PC-3 (cell line): ENCODE data around the gene CGB2. TPM values are rescaled to one million over a fixed set of nuclear protein-coding genes. Genes with fewer than 3 reads are reported as not detected.
A peak's percentile ranks its signal among the peaks of the same experiment; 100 is the strongest.

Experiments
- ATAC-seq: fragments of 200-7000 bp; cut with Tn5 transposase; 2 replicates; pipeline ENCODE4 v1.9.1; 2020; ENCODE audit warnings: mild to moderate bottlenecking, moderate library complexity
- BruUV-seq: library from RNA; stranded (reverse); fragments of 400-500 nt; replicated peaks from 2 replicates; lab custom pipeline; 2021; lab: Mats Ljungman, UMichigan
- CTCF ChIA-PET: fragments of 300-600 bp; sonication (Branson Sonifier 250); formaldehyde crosslinking; loops from one replicate; lab custom pipeline; 2022; ENCODE audit warnings: antibody characterized with exemption; lab: Charles Lee
- POLR2A ChIA-PET: fragments of 300-600 bp; sonication (Branson Sonifier 250); formaldehyde crosslinking; loops from one replicate; lab custom pipeline; 2022; ENCODE audit warnings: antibody characterized with exemption; ENCODE audit not compliant: unreplicated experiment; lab: Charles Lee
- DNase-seq: peaks from one replicate; pipeline ENCODE4 v3.0.0-alpha.2; 2015
- H2AFZ ChIP-seq: fragments of 300-600 bp; sonication (generic); 2 replicates; pipeline ENCODE4 v1.6.0; 2016; ENCODE audit warnings: antibody characterized with exemption, low read length
- H3F3A ChIP-seq: fragments of 300-600 bp; sonication (generic); one replicate; pipeline ENCODE4 v1.6.0; 2017; ENCODE audit warnings: antibody characterized with exemption, low read length, control low read depth, mild to moderate bottlenecking; ENCODE audit not compliant: unreplicated experiment
- H3K27ac ChIP-seq: fragments of 300-600 bp; sonication (generic); 2 replicates; pipeline ENCODE4 v1.5.1; 2016; ENCODE audit warnings: mild to moderate bottlenecking, low read length
- H3K27me3 ChIP-seq: fragments of 300-600 bp; sonication (generic); 2 replicates; pipeline ENCODE4 v1.6.1; 2016; ENCODE audit warnings: low read length, mixed read lengths
- H3K36me3 ChIP-seq: fragments of 300-600 bp; sonication (generic); 2 replicates; pipeline ENCODE4 v1.6.1; 2016; ENCODE audit warnings: low read depth, mixed run types, low read length, mixed read lengths
- H3K4me1 ChIP-seq: fragments of 300-600 bp; sonication (generic); 2 replicates; pipeline ENCODE4 v1.5.1; 2016; ENCODE audit warnings: low read length; ENCODE audit not compliant: insufficient read depth
- H3K4me2 ChIP-seq: fragments of 300-600 bp; sonication (generic); 2 replicates; pipeline ENCODE4 v1.6.0; 2016; ENCODE audit warnings: low read length
- H3K4me3 ChIP-seq: fragments of 300-600 bp; sonication (generic); 2 replicates; pipeline ENCODE4 v1.5.1; 2016; ENCODE audit warnings: mild to moderate bottlenecking, low read length, mixed read lengths
- H3K79me2 ChIP-seq: fragments of 300-600 bp; sonication (generic); 2 replicates; pipeline ENCODE4 v1.6.1; 2017; ENCODE audit warnings: low read length, mixed read lengths
- H3K9ac ChIP-seq: fragments of 300-600 bp; sonication (generic); 2 replicates; pipeline ENCODE4 v1.6.0; 2016; ENCODE audit warnings: mild to moderate bottlenecking, low read length
- H3K9me2 ChIP-seq: fragments of 300-600 bp; sonication (generic); replicated peaks from 2 replicates; pipeline ENCODE4 v1.6.1; 2016; ENCODE audit warnings: mixed run types, low read length, mixed read lengths
- H3K9me3 ChIP-seq: fragments of 300-600 bp; sonication (generic); 2 replicates; pipeline ENCODE4 v1.6.1; 2016; ENCODE audit warnings: low read length, mixed read lengths
- H4K20me1 ChIP-seq: fragments of 300-600 bp; sonication (generic); 2 replicates; pipeline ENCODE4 v1.6.1; 2016; ENCODE audit warnings: low read length, mixed read lengths
- EZH2 ChIP-seq: fragments of 300-600 bp; sonication (generic); IDR thresholded peaks from one replicate; pipeline ENCODE4 v1.6.1; 2017; ENCODE audit warnings: antibody characterized with exemption, mild to moderate bottlenecking, low read length; ENCODE audit not compliant: unreplicated experiment
- EZH2phosphoT487 ChIP-seq: fragments of 300-600 bp; sonication (generic); IDR thresholded peaks from 2 replicates; pipeline ENCODE4 v1.6.1; 2018; ENCODE audit warnings: mild to moderate bottlenecking, antibody characterized with exemption, low read length, borderline replicate concordance
- intact Hi-C: fragments of 100-400 bp; cut with micrococcal nuclease; formaldehyde crosslinking; loops from 2 replicates; pipeline ENCODE4 v1.9.0; 2023
- total RNA-seq: library from RNA; depleted of rRNA; stranded (reverse); fragments of >200 nt; gene quantifications from 2 replicates; pipeline ENCODE4 v1.2.3, GENCODE V29; 2014
- TF ChIP-seq, protein P1 (sequence below): fragments of 300-600 bp; sonication (generic); conservative IDR thresholded peaks from 2 replicates; pipeline ENCODE4 v1.5.1; 2017; ENCODE audit warnings: antibody characterized with exemption, low read depth, mild to moderate bottlenecking, low read length

The CGB2 gene
- total RNA-seq, 1 experiment from 2014 or later, result not detected

DNA sequence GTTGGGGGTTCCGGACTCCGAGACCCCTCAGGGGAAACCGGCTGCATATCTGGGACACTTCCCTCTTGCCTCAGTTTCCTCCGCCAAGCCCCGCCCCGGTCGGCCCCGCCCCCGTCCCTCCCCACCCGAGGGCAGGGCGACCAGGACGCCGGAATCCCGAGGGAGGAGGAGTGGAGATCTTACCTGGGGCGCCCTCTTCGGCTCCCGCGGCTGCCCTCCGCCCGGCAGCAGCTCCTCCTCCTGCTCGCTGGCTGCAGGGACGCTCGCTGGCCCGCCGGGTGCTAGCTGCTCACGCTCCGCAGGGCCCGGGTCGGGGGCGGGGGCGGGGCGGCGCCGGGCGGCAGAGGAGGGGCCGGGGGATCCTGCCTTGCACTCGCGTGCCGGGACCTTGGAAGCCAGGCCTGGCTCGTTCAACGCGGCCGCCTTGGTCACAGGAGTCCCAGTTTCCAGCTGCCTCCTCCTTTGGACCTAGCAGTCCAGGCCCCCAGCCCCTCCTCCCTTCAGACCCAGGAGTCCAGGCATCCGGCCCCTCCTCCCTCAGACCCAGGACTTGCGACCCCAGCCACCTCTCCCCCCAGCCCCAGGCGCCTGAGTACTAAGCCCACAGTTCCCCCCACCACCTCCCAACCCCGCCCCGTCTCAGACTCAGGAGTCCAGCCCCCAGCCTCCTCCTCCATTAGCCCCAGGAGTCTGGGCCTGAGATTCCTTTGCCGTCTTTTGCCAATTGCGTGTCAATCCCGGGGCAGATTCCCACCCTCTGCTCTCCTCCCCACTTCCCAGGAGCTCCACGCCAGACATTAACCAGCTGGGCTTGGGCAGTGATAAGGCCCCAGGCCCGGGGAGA lies 33.3 kb downstream of the CGB2 start, which contains the start of gene NTF4:
TSS of gene NTF4 (minus strand) at position 51 of the 844 bp plus-strand sequence. CDS start 2,821 bp downstream, outside the sequence.
- intact Hi-C loops, result no loop called here
- no peaks in the 10 kb centered on the region for H3K9me2 ChIP-seq

DNA sequence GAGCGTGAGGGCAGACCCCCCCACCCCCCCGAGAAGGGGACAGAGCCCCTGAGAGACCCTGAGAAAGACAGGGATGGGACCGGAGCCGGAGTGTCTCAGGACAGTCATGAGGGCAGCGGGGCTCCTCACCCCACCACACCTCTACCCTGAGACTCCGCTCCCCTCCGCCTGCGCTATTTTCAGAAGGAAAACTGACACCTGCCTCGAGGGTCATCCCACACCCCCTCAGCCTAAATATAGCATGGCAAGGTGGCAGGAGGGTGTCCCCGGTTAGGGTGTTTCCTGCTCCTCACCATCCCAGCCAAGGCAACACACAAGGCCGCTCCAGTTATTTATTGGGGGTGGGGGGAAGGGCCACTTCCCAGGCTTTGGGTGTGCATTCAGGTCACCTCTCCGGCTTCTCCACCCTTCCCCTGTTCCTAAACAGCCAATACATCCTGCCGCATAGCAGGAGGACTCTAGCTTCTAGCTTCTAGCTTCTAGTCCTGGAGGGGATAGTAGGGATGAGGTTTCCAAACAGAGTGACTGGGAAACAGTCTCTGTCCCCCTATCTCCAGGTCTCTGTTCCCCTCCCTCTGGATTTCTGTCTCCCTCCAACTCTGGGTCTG lies 34.3 kb downstream of the CGB2 start:
- H3K36me3 ChIP-seq, result no peaks in the 10 kb centered on the region
- no peak overlapping the region for H3K27ac ChIP-seq
- no peaks in the 10 kb centered on the region for H4K20me1 ChIP-seq
- H3F3A ChIP-seq, result no peaks in the 10 kb centered on the region
- H3K9ac ChIP-seq, result no peak overlapping the region
- no peak overlapping the region for H2AFZ ChIP-seq
- ChIA-PET CTCF (no interaction called here), POLR2A (no interaction called here)
- TF ChIP-seq EZH2phosphoT487, result no peak
- TF ChIP-seq, protein P1, sequence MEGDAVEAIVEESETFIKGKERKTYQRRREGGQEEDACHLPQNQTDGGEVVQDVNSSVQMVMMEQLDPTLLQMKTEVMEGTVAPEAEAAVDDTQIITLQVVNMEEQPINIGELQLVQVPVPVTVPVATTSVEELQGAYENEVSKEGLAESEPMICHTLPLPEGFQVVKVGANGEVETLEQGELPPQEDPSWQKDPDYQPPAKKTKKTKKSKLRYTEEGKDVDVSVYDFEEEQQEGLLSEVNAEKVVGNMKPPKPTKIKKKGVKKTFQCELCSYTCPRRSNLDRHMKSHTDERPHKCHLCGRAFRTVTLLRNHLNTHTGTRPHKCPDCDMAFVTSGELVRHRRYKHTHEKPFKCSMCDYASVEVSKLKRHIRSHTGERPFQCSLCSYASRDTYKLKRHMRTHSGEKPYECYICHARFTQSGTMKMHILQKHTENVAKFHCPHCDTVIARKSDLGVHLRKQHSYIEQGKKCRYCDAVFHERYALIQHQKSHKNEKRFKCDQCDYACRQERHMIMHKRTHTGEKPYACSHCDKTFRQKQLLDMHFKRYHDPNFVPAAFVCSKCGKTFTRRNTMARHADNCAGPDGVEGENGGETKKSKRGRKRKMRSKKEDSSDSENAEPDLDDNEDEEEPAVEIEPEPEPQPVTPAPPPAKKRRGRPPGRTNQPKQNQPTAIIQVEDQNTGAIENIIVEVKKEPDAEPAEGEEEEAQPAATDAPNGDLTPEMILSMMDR, result no peak
- TF ChIP-seq EZH2, result no peak
- DNase-seq, result no peak
- no peak overlapping the region for H3K4me3 ChIP-seq
- no peaks in the 10 kb centered on the region for H3K4me1 ChIP-seq
- H3K9me2 ChIP-seq, result no peaks in the 10 kb centered on the region
- no peaks in the 10 kb centered on the region for H3K79me2 ChIP-seq
- H3K4me2 ChIP-seq, result no peak overlapping the region
- no TSS peak for BruUV-seq
- no peak for ATAC-seq
- H3K9me3 ChIP-seq, result no peaks in the 10 kb centered on the region
- intact Hi-C loops, result no loop called here
- H3K27me3 ChIP-seq, result no peaks in the 10 kb centered on the region

More for the DNA sequence above, 33.3 kb downstream of the CGB2 start, which contains the start of gene NTF4:
- Histone ChIP-seq H3F3A (no peaks in the 10 kb centered on the region), H3K79me2 (no peaks in the 10 kb centered on the region), H3K4me1 (no peaks in the 10 kb centered on the region), H2AFZ (no peak within 1 kb of the TSS), H3K27ac (no peak within 1 kb of the TSS), H3K4me2 (peak within 1 kb of the TSS; percentile 54), H3K36me3 (no peaks in the 10 kb centered on the region), H3K9me3 (no peaks in the 10 kb centered on the region), H4K20me1 (no peaks in the 10 kb centered on the region), H3K9ac (no peak within 1 kb of the TSS), H3K27me3 (no peaks in the 10 kb centered on the region), H3K4me3 (peak within 1 kb of the TSS; percentile 37; the same call in 1 of the 2 replicates)
- peak; percentile 84 for ATAC-seq
- ChIA-PET CTCF (no interaction called here), POLR2A (no interaction called here)
- TF ChIP-seq EZH2phosphoT487 (no peak), EZH2 (no peak)
- TF ChIP-seq, protein P1, result no peak
- DNase-seq, result peak; percentile 23
- no TSS peak for BruUV-seq
